ENCODE measurements around the gene BMP2K. TPM values are rescaled to one million over a fixed set of nuclear protein-coding genes. Genes with fewer than 3 reads are reported as not detected.

Gene BMP2K
- total and polyA plus RNA-seq, 2 of the 8 experiments (the other 6 are each of a cell fraction or from before 2014, with no cell fraction given) = 15.6 to 24.1 TPM

DNA sequence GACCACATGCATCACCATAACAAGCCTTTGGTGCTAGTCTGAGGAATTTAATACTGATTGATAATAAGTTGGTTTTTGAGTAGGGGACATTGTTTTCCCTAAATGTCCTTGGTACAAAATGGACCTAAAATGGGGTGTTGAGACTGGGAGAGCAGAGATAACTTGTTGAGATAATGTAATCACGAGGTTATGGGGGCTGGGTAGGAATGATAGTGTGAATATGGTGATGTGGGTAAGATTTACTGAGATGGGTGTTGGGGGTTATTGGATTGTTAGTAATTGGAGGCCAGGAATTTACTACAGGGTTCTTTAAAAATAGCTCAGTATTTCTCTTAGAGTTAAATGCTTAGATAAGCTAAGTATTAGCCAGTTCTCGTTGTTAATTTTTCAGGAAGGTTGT, 3.9 kb downstream of the BMP2K start:
- Histone ChIP-seq H2AFZ (ENCODE audit: low read length) (no peak overlapping the region), H3K36me3 (ENCODE audit: control insufficient read depth in 2 of 4, insufficient read depth in 4 of 4, low read length in 3 of 4) (no peaks in the 10 kb centered on the region), H2BK15ac (ENCODE audit: low read length) (no peak overlapping the region), H3K79me2 (ENCODE audit: control insufficient read depth in 1 of 2, insufficient read depth in 2 of 2, low read length in 2 of 2) (peaks cover 3 to 77% of the 10 kb centered on the region in 2 experiments), H4K20me1 (replicated peaks in 1 of 2; ENCODE audit: control insufficient read depth in 1 of 2, insufficient read depth in 2 of 2, low read length in 2 of 2) (peaks cover 0 to 3% of the 10 kb centered on the region in 2 experiments), H3K4me2 (ENCODE audit: insufficient read depth in 1 of 2, low read depth in 2 of 2, low read length in 2 of 2) (no peak overlapping the region; a peak in 1 of 4 replicates), H2BK5ac (ENCODE audit: low read depth, low read length) (no peak overlapping the region), H3K56ac (replicated peaks; ENCODE audit: insufficient read length, low read depth, low read length) (no peak overlapping the region), H3K79me1 (ENCODE audit: low read depth, low read length) (no peaks in the 10 kb centered on the region), H2BK12ac (ENCODE audit: low read depth, low read length) (no peak overlapping the region), H3K4me3 (ENCODE audit: extremely low read depth in 1 of 4, insufficient read depth in 2 of 4, low read depth in 3 of 4, low read length in 4 of 4) (no peak overlapping the region), H3K14ac (ENCODE audit: insufficient read length) (no peak overlapping the region), H3K27ac (ENCODE audit: low read depth, low read length) (no peak overlapping the region), H3K4ac (replicated peaks; ENCODE audit: insufficient read length, low read depth, low read length) (no peak overlapping the region), H3K9me3 (ENCODE audit: insufficient read depth in 2 of 2, low read depth in 1 of 2, low read length in 1 of 2) (no peaks in the 10 kb centered on the region), H3K27me3 (replicated peaks in 1 of 4; ENCODE audit: control insufficient read depth in 3 of 4, extremely low read depth in 1 of 4, insufficient read depth in 3 of 4, low read length in 3 of 4) (no peaks in the 10 kb centered on the region), H3K9ac (replicated peaks in 1 of 4; ENCODE audit: extremely low read depth in 1 of 4, low read depth in 3 of 4, low read length in 3 of 4) (no peak overlapping the region), H2AK5ac (ENCODE audit: low read depth, low read length) (no peak overlapping the region), H3K18ac (ENCODE audit: extremely low read depth, low read length) (no peak overlapping the region), H2BK120ac (replicated peaks; ENCODE audit: low read depth, low read length) (no peak overlapping the region), H2BK20ac (ENCODE audit: low read length) (no peak overlapping the region), H4K91ac (replicated peaks; ENCODE audit: insufficient read length, low read length) (no peak overlapping the region), H3K4me1 (replicated peaks in 1 of 4; ENCODE audit: control insufficient read depth in 3 of 4, insufficient read depth in 4 of 4, low read length in 3 of 4) (peaks cover 0 to 5% (median 0%) of the 10 kb centered on the region in 4 experiments; a peak in 3 of 7 replicates), H4K5ac (ENCODE audit: insufficient read length, low read depth, low read length) (no peak overlapping the region), H3K23me2 (ENCODE audit: low read depth, low read length) (peaks cover 5% of the 10 kb centered on the region), H3K23ac (ENCODE audit: insufficient read length) (no peak overlapping the region), H4K8ac (ENCODE audit: extremely low read depth, insufficient read depth, low read length) (no peak overlapping the region)
- ChIA-PET CTCF (ENCODE audit: partially characterized antibody) (interaction anchor here (0.6 to 1.0 kb wide), 2 partner anchors 27 to 535 kb away, joined by 3 to 5 read pairs; no protein-coding TSS in a partner anchor), POLR2A (ENCODE audit: partially characterized antibody) (no interaction called here)
- DNase-seq (ENCODE audit: low read depth in 1 of 2, low spot score in 2 of 2) = no peak
- WGBS, 2 experiments (ENCODE audit: extremely low coverage in 1 of 2, insufficient coverage in 1 of 2, insufficient read length in 1 of 2, insufficient replicate concordance in 2 of 2, low coverage in 1 of 2, low lambda C conversion rate in 2 of 2, missing lambda C conversion rate in 1 of 2) = 82% methylated on average over 2 of the region's 2 CpGs; no CpG with 5 or more reads in 1 of the 2 experiments
- no peak for FAIRE-seq
- TF ChIP-seq SIX5 (IDR thresholded peaks at IDR 0.05; ENCODE audit: low read depth, low read length) (no peak), TBP (IDR thresholded peaks at IDR 0.05; ENCODE audit: low read depth, low read length) (no peak), KDM4A (IDR thresholded peaks at IDR 0.05; ENCODE audit: low read depth, low read length, severe bottlenecking) (no peak), FOSL1 (IDR thresholded peaks at IDR 0.05; ENCODE audit: insufficient read depth, low read depth, low read length) (no peak), PHF8 (conservative IDR thresholded peaks at IDR 0.05; ENCODE audit: low read depth, low read length) (no peak), TAF7 (optimal IDR thresholded peaks at IDR 0.05; ENCODE audit: borderline replicate concordance, low read depth, low read length) (no peak), JUND (IDR thresholded peaks at IDR 0.05; ENCODE audit: low read length) (no peak), HDAC6 (IDR thresholded peaks at IDR 0.05; ENCODE audit: low read depth, low read length) (no peak), BRCA1 (IDR thresholded peaks at IDR 0.05; ENCODE audit: low read depth, low read length) (no peak), NANOG (IDR thresholded peaks at IDR 0.05; ENCODE audit: insufficient read depth, low read depth, low read length, poor library complexity, severe bottlenecking) (no peak), EGR1 (IDR thresholded peaks at IDR 0.05; ENCODE audit: borderline replicate concordance, low read depth, low read length) (no peak)
- TF ChIP-seq, protein P1, sequence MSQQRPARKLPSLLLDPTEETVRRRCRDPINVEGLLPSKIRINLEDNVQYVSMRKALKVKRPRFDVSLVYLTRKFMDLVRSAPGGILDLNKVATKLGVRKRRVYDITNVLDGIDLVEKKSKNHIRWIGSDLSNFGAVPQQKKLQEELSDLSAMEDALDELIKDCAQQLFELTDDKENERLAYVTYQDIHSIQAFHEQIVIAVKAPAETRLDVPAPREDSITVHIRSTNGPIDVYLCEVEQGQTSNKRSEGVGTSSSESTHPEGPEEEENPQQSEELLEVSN (IDR thresholded peaks at IDR 0.05) = no peak
- TF ChIP-seq, protein P2, sequence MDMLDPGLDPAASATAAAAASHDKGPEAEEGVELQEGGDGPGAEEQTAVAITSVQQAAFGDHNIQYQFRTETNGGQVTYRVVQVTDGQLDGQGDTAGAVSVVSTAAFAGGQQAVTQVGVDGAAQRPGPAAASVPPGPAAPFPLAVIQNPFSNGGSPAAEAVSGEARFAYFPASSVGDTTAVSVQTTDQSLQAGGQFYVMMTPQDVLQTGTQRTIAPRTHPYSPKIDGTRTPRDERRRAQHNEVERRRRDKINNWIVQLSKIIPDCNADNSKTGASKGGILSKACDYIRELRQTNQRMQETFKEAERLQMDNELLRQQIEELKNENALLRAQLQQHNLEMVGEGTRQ (IDR thresholded peaks at IDR 0.05; ENCODE audit: low read length) = no peak
